HG03442 (cell line): ENCODE measurements around the gene ART4.

Experiments
- ATAC-seq: cut with Tn5 transposase; IDR thresholded peaks from one replicate; pipeline ENCODE4 v1.9.1; 2021; ENCODE audit warnings: mild to moderate bottlenecking, moderate library complexity; ENCODE audit not compliant: unreplicated experiment

The ART4 gene

GRCh38 chr12:14843425-14843887 lies at the start of gene ART4:
Gene ART4 (minus strand): TSS chr12:14843526. CDS start chr12:14843113, 413 bp downstream.
- ATAC-seq = no peak

- no peak for ATAC-seq
Observed at GRCh38 chr12:14892726-14893505, 49.6 kb upstream of the ART4 start.

- ATAC-seq = no peak
Observed at GRCh38 chr12:14890701-14891100, 47.4 kb upstream of the ART4 start.

- ATAC-seq = no peak
Observed at GRCh38 chr12:14886271-14886670, 42.9 kb upstream of the ART4 start.

GRCh38 chr12:14885718-14886221 lies 42.4 kb upstream of the ART4 start, which contains the start of gene MGP:
Gene MGP (minus strand): TSS chr12:14885854. CDS start chr12:14885791, 63 bp downstream.
- ATAC-seq = no peak

- ATAC-seq = peak; percentile 96
Observed at GRCh38 chr12:14884458-14884878, 41.1 kb upstream of the ART4 start.

- ATAC-seq = no peak
Observed at GRCh38 chr12:14883686-14884085, 40.4 kb upstream of the ART4 start.

GRCh38 chr12:14880890-14881453 lies 37.6 kb upstream of the ART4 start:
- ATAC-seq = no peak

GRCh38 chr12:14879222-14879933 lies 36.1 kb upstream of the ART4 start:
- ATAC-seq = no peak

- no peak for ATAC-seq
Observed at GRCh38 chr12:14878488-14878887, 35.2 kb upstream of the ART4 start.

GRCh38 chr12:14876833-14877232 lies 33.5 kb upstream of the ART4 start:
- no peak for ATAC-seq

- no peak for ATAC-seq
Observed at GRCh38 chr12:14874882-14875281, 31.6 kb upstream of the ART4 start.

- no peak for ATAC-seq
Observed at GRCh38 chr12:14873440-14874185, 30.3 kb upstream of the ART4 start.

GRCh38 chr12:14871886-14872285 lies 28.6 kb upstream of the ART4 start:
- ATAC-seq = no peak

GRCh38 chr12:14871247-14871646 lies 27.9 kb upstream of the ART4 start:
- ATAC-seq = no peak

- no peak for ATAC-seq
Observed at GRCh38 chr12:14868916-14869506, 25.7 kb upstream of the ART4 start.

- no peak for ATAC-seq
Observed at GRCh38 chr12:14860490-14860889, 17.2 kb upstream of the ART4 start.

- no peak for ATAC-seq
Observed at GRCh38 chr12:14858513-14858912, 15.2 kb upstream of the ART4 start.

- no peak for ATAC-seq
Observed at GRCh38 chr12:14854586-14855183, 11.4 kb upstream of the ART4 start.

- no peak for ATAC-seq
Observed at GRCh38 chr12:14853961-14854360, 10.6 kb upstream of the ART4 start.
